GM12892 (cell line): Measurements from ENCODE around the gene PPP2R2B.

Source experiments
- POLR2A ChIP-seq: IDR thresholded peaks from 2 replicates; pipeline ENCODE4 v1.6.1; 2011; ENCODE audit warnings: low read depth, low read length, control low read depth
- POLR2AphosphoS5 ChIP-seq: IDR thresholded peaks from 2 replicates; pipeline ENCODE4 v1.6.1; 2011; ENCODE audit warnings: low read depth, low read length, control low read depth
- TAF1 ChIP-seq: IDR thresholded peaks from 2 replicates; pipeline ENCODE4 v1.6.1; 2011; ENCODE audit warnings: low read depth, mild to moderate bottlenecking, control low read depth, low read length, borderline replicate concordance

DNA sequence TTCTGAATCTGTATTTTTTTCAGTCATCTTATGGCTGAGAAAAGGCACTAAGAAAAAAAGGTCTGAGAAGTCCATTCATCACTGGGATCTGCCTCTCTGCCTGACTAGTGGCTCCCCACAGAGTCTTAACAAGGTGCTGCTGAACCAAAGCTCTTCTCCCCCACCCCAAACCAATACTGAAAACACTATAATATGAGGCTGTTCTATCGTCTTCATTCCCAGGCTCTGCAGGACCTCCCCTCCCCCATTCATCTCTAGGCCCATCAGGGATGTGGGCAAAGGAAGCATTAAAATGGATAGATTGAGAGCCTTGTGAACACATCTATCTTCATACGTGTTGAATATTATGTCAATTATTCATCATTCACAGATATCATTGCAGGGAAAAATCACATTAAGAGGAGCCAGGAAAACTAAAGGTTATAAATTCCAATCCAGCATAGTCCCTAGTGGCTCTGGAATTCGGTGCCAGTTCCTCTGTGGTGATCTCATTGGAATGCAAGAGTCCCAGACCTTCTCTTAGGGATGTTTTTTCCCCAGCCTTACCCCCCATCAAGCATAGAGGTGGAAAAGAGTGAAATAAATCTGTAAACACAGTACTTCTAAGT lies 318.2 kb downstream of the PPP2R2B start:
- no peak for TF ChIP-seq POLR2AphosphoS5
- no peak for TF ChIP-seq TAF1
- TF ChIP-seq POLR2A = no peak
